ENCODE results near the gene CLCN2.

DNA sequence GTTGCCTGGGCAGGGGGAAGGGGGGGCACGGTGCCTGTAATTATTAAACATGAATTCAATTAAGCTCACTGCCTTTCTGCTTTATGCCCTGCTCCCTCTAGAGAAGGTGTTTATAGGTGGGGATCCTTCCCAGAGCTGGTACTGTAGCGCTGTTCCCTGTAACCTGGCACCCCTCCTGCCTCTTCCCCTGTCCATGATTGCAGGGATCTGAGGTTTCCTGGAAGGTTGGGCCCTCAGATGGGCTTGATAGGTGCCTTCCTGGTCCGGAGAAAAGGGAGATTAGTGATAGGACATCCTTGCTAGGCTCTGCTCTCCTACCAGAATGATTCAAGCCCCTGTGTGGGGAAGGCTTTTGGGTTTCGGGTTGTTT, 26.1 kb downstream of the CLCN2 start:
- TF ChIP-seq, protein P1, sequence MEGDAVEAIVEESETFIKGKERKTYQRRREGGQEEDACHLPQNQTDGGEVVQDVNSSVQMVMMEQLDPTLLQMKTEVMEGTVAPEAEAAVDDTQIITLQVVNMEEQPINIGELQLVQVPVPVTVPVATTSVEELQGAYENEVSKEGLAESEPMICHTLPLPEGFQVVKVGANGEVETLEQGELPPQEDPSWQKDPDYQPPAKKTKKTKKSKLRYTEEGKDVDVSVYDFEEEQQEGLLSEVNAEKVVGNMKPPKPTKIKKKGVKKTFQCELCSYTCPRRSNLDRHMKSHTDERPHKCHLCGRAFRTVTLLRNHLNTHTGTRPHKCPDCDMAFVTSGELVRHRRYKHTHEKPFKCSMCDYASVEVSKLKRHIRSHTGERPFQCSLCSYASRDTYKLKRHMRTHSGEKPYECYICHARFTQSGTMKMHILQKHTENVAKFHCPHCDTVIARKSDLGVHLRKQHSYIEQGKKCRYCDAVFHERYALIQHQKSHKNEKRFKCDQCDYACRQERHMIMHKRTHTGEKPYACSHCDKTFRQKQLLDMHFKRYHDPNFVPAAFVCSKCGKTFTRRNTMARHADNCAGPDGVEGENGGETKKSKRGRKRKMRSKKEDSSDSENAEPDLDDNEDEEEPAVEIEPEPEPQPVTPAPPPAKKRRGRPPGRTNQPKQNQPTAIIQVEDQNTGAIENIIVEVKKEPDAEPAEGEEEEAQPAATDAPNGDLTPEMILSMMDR (IDR thresholded peaks at IDR 0.05), result no peak
- TF ChIP-seq POLR2A (IDR thresholded peaks at IDR 0.05) (no peak), POLR2AphosphoS5 (IDR thresholded peaks at IDR 0.05; ENCODE audit: insufficient read depth in 1 of 2, low read depth in 1 of 2) (no peak)

Data from vagina (tissue), 2 donors.